ENCODE measurements around the gene KSR1. TPM values are rescaled to one million over a fixed set of nuclear protein-coding genes. Genes with fewer than 3 reads are reported as not detected.
A peak's percentile ranks its signal among the peaks of the same experiment; 100 is the strongest.
"Not testable (repeated sequence)": the region's sequence is repeated elsewhere in the genome, so short reads cannot be mapped to it uniquely, and the experiment has no call there.

KSR1 gene
- total RNA-seq, 1 donor from 2014 or later = 40.3 TPM

GRCh38 chr17:27670791-27671590 is 214.7 kb downstream of the KSR1 start:
- Histone ChIP-seq H3K36me3 (no peaks in the 10 kb centered on the region), H3K27ac (no peak overlapping the region), H3K9me3 (no peaks in the 10 kb centered on the region), H3K27me3 (no peaks in the 10 kb centered on the region), H3K4me1 (no peaks in the 10 kb centered on the region), H3K4me3 (no peak overlapping the region)
- no peak for DNase-seq (ENCODE audit: extremely low spot score in 2 of 2)
- TF ChIP-seq POLR2AphosphoS5 (IDR thresholded peaks at IDR 0.05; ENCODE audit: insufficient read depth in 1 of 2, low read depth in 1 of 2) (no peak), CTCF (IDR thresholded peaks at IDR 0.05) (no peak), POLR2A (IDR thresholded peaks at IDR 0.05) (no peak)
- intact Hi-C loops (cut with DNase I) = no loop called here

GRCh38 chr17:27671591-27671910 is 215.3 kb downstream of the KSR1 start:
- H3K9me3 ChIP-seq = no peaks in the 10 kb centered on the region
- DNase-seq (ENCODE audit: extremely low spot score in 2 of 2) = peak in 1 of 2 donors; percentile 79
- TF ChIP-seq CTCF (IDR thresholded peaks at IDR 0.05) = no peak
- no peak for TF ChIP-seq POLR2AphosphoS5 (IDR thresholded peaks at IDR 0.05; ENCODE audit: insufficient read depth in 1 of 2, low read depth in 1 of 2)
- no peak for TF ChIP-seq POLR2A (IDR thresholded peaks at IDR 0.05)
- no peaks in the 10 kb centered on the region for H3K36me3 ChIP-seq
- no peak overlapping the region for H3K4me3 ChIP-seq
- intact Hi-C loops (cut with DNase I) = no loop called here
- H3K27me3 ChIP-seq = no peaks in the 10 kb centered on the region
- H3K27ac ChIP-seq = no peak overlapping the region
- H3K4me1 ChIP-seq = no peaks in the 10 kb centered on the region

GRCh38 chr17:27671977-27672480 is 215.8 kb downstream of the KSR1 start:
- H3K4me1 ChIP-seq; intact Hi-C loops (cut with DNase I); H3K36me3 ChIP-seq; H3K27ac ChIP-seq; H3K27me3 ChIP-seq; H3K9me3 ChIP-seq; H3K4me3 ChIP-seq: not testable (repeated sequence)
- DNase-seq (ENCODE audit: extremely low spot score in 2 of 2) = peak in 1 of 2 donors; percentile 62

GRCh38 chr17:27674335-27674734 is 218.1 kb downstream of the KSR1 start:
- TF ChIP-seq POLR2A (IDR thresholded peaks at IDR 0.05) (no peak), POLR2AphosphoS5 (IDR thresholded peaks at IDR 0.05; ENCODE audit: insufficient read depth in 1 of 2, low read depth in 1 of 2) (no peak), CTCF (IDR thresholded peaks at IDR 0.05) (no peak)
- Histone ChIP-seq H3K36me3 (no peaks in the 10 kb centered on the region), H3K4me3 (no peak overlapping the region), H3K27me3 (no peaks in the 10 kb centered on the region), H3K4me1 (no peaks in the 10 kb centered on the region), H3K9me3 (no peaks in the 10 kb centered on the region), H3K27ac (no peak overlapping the region)
- peak in 1 of 2 donors; percentile 70 for DNase-seq (ENCODE audit: extremely low spot score in 2 of 2)
- intact Hi-C loops (cut with DNase I) = no loop called here

Small RNA genes lying within 50 kb of the gene (small RNA-seq; reads per million reads assigned to genes)
- gene AC015688.5 = not detected

Other genes starting within 250 kb of the KSR1 start
- gene WSB1, start 162.3 kb upstream of the KSR1 start, total RNA-seq = 158 TPM
- gene LGALS9, start 174.7 kb downstream of the KSR1 start, total RNA-seq = 34.9 TPM

Data from vagina (tissue), 2 donors.